ENCODE data around the gene PANK1.

- no peak for TF ChIP-seq ZNF138 (CRISPR knock-in tag; conservative IDR thresholded peaks at IDR 0.05)
- TF ChIP-seq MAX (CRISPR knock-in tag; IDR thresholded peaks at IDR 0.05): no peak
- no peak for TF ChIP-seq ATF3 (CRISPR knock-in tag; conservative IDR thresholded peaks at IDR 0.05)
- no peak for TF ChIP-seq CTCF (IDR thresholded peaks at IDR 0.05)
- no peak for TF ChIP-seq SP1 (CRISPR knock-in tag; conservative IDR thresholded peaks at IDR 0.05)
- no peak for TF ChIP-seq ZNF532 (CRISPR knock-in tag; IDR thresholded peaks at IDR 0.05; ENCODE audit: borderline replicate concordance)
- no peak for TF ChIP-seq RELA (CRISPR knock-in tag; IDR thresholded peaks at IDR 0.05; ENCODE audit: borderline replicate concordance)
- no peak for TF ChIP-seq HMGXB4 (CRISPR knock-in tag; IDR thresholded peaks at IDR 0.05)
- TF ChIP-seq ZNF263 (CRISPR knock-in tag; IDR thresholded peaks at IDR 0.05; ENCODE audit: low read depth): no peak
Measured at GRCh38 chr10:89566992-89567391, 78.0 kb downstream of the PANK1 start.
